NCI-H2196 (cell line): ENCODE data around the gene PGC.

Experiments used
- DNase-seq: peaks from one replicate; lab custom pipeline; 2025; ENCODE audit not compliant: unreplicated experiment; lab: John Stamatoyannopoulos, UW

The PGC gene

GRCh38 chr6:41747256-41748101 lies at the start of gene PGC:
TSS of gene PGC (minus strand) at chr6:41747397. CDS start at chr6:41747334, 63 bp downstream.
- no peak for DNase-seq

GRCh38 chr6:41796474-41796873 lies 49.3 kb upstream of the PGC start:
- DNase-seq: no peak

DNA sequence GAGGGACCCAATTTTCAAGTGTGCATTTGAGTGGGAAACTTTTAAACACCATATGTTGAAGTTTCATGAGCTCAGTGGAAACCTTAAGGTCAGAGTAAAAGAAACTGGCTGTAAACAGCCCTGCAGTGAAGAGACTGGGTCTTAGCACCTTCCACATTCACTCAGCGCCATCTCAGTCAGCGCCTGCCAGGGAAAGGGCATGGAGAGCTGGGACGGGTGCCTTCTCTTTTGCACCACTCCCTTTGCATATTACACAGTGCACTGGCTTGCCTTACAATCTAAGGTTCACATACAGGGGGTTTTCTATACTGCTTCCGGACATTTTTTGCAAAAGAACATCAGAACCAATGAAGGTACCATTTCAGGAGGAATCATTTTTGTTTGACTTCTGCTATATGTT lies 44.8 kb upstream of the PGC start:
- no peak for DNase-seq

- no peak for DNase-seq
Measured at GRCh38 chr6:41791305-41791704, 44.1 kb upstream of the PGC start.

DNA sequence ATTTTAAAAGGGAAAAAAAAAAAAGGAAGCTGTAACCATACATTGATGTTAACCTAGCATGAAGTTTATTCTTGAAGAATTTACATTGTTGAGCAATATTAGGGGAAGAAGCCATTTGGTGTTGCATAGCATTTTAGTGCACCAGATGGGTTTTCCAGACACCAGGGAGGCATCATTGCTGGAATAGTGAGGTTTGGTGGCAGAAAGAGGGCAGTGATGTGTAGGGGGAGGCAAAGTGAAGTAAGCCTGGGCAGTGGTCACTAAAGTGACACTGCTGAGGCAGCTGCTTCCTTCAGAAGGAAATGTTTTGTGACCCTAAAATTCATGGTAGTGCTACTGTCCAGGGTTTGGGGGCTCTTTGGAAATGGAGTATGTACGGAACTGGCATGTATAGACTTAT lies 42.8 kb upstream of the PGC start:
- DNase-seq: no peak

- DNase-seq: no peak
Measured at GRCh38 chr6:41789390-41789724, 42.2 kb upstream of the PGC start.

- peak; percentile 93 for DNase-seq
Measured at GRCh38 chr6:41787219-41787917, 40.2 kb upstream of the PGC start, which contains the start of gene TOMM6. TSS of gene TOMM6 (plus strand) at chr6:41787694. CDS start at chr6:41787698, 4 bp downstream.

- peak; percentile 91 for DNase-seq
Measured at GRCh38 chr6:41786451-41787218, 39.4 kb upstream of the PGC start.

DNA sequence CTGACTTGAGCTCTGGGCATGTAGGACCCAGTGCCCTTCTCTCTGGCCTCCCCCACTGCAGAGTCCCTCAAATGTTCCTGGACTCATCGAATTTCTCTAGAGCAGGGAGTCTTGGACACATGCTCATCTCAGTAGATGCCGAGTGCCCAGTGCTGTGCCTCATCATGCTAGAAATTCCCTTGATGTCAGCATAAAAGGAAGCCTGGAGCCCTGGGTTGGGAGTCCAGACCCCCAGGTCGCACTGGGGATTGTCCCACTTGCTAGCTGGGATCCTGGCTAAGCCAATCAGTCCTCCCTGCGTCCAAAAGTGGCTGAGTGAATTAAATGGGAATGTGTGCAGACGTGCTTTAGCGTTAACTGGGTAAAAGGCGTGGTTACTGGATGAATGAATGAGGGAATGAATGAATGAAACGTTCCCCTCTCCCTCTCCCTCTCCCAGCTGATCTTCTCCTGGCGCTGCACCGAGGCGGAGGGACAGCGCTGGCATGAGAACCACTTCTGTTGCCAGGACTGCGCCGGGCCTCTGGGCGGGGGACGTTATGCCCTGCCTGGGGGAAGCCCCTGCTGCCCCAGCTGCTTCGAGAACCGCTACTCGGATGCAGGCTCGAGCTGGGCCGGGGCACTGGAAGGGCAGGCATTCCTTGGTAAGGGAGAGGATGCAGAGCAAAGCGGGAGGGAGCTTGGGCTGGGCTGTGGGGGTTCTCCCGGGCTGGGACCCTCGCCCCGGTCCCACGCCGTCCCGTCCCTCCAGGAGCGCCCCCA lies 38.7 kb upstream of the PGC start:
- DNase-seq: no peak

DNA sequence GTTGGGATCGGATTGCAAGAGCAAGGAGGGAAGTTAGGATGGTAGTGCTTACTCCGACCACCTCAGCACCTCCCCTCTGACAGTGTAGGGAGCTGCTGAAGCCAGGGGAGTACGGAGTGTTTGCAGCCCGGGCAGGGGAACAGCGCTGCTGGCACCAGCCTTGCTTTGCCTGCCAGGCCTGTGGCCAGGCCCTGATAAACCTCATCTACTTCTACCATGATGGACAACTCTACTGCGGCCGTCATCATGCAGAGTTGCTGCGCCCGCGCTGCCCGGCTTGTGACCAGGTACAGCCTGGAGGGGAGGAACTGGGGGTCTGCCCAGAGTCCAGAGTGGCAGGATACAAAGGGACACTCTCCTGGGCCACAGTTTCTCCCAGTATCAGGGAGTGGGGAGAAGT lies 38.1 kb upstream of the PGC start:
- DNase-seq: no peak

GRCh38 chr6:41784581-41785171 lies 37.5 kb upstream of the PGC start:
- no peak for DNase-seq

GRCh38 chr6:41783106-41783780 lies 36.0 kb upstream of the PGC start:
- DNase-seq: no peak

DNA sequence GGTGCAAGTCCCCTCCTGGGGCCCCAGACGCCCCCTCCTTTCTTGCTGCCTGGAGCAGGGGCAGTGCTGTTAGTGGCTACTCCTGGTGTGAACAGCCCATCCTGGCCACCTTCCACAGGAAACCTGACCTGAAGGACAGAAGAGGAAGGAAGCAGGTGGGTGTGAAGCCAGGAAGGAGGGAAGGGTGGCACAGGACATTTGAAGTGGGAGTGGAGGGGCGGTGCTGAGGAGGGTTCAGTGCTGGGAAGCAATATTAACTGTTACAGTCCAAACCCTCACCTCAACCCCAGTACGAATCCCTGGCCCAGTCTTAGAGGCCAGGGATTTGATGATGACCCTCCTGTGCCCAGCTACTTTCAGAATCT lies 34.2 kb upstream of the PGC start:
- DNase-seq: peak; percentile 61

- DNase-seq: peak; percentile 61
Measured at GRCh38 chr6:41780551-41781365, 33.6 kb upstream of the PGC start, which contains the start of gene PRICKLE4. TSS of gene PRICKLE4 (plus strand) at chr6:41780782. CDS start at chr6:41783474, 2,692 bp downstream.

DNA sequence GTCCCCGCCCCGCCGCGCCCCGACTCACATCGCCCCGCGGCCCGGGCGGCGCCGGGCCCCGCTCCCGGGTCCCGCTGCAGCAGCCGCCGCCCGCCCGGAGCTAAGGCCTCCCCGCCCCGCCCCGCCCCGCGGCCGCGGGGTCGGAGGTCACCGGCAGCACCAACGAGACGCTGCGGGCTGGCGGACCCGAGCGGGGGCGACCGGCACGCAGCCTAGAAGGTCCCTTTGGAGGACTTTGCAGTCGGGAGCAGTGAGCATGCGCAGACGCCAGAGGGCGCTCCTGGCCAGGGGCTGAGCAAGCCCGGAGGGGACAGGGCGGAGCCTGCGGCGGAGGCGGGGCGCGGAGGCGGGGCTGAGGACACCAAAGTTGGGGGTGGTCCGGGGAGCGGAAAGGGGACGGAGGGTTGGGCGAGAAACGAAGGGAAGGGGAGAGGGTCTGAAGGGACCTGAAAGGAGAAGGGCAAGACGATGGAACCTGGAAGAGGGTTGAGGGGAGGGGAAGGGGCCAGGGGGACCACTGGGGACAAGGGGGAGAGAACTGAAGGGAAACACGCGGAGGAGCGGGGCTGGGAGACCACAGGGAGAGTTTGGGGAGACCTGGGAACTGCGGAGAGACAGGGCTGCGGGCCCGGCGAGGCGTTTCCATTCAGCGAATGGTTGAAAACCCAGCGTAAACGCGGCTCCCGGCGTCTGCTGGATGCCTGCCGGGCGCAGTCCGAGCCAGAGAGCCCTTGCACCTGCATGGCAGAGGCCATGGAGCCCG lies 32.8 kb upstream of the PGC start, which contains the start of gene FRS3:
Gene FRS3, minus strand, starts transcription at position 113 of the 763 bp plus-strand sequence. CDS start 2,913 bp downstream, outside the sequence.
- peak; percentile 97 for DNase-seq

- DNase-seq: no peak
Measured at GRCh38 chr6:41779336-41779735, 32.1 kb upstream of the PGC start.

- DNase-seq: no peak
Measured at GRCh38 chr6:41778895-41779294, 31.7 kb upstream of the PGC start.
